HG03108 (cell line): ENCODE data around the gene SLC15A2.
A peak's percentile ranks its signal among the peaks of the same experiment; 100 is the strongest.
"Not testable (repeated sequence)": the region's sequence is repeated elsewhere in the genome, so short reads cannot be mapped to it uniquely, and the experiment has no call there.

Experiments used
- ATAC-seq: cut with Tn5 transposase; IDR thresholded peaks from one replicate; pipeline ENCODE4 v1.9.1; 2021; ENCODE audit warnings: moderate library complexity; ENCODE audit not compliant: unreplicated experiment

SLC15A2 gene

DNA sequence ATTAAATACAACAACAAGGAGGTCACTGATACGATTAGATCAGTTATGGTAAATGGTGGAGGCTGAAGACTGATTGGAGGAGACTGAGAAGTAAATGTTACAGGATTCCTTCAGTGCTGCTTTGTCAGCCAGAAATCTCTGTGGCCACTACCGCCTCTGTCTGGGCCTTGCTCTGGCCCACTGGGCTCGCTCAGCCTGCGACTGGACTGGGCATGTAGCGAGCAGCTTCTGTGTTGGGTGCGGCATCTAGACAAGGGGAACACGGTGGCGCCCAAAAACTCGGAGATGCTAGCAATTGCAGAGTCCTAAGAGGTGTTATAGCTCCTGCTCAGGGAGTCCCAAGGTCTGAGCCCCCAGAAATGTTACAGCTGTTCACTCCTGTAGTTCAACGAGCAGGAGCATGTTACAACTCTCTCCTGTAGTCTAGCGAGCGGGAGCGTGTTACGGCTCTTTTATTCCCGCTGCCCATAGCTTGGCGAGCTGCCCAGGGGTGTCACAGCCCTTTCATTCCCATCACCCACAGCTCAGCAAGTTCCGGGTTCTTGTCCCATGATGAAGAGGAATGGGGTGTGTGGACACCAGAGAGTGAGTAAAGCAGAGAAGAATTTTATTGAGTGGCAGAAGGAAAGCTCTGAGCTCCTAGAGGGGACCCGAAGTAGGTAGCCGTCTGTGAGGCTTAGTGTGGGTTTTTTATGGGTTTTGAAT is 24.7 kb downstream of the SLC15A2 start:
- no peak for ATAC-seq

DNA sequence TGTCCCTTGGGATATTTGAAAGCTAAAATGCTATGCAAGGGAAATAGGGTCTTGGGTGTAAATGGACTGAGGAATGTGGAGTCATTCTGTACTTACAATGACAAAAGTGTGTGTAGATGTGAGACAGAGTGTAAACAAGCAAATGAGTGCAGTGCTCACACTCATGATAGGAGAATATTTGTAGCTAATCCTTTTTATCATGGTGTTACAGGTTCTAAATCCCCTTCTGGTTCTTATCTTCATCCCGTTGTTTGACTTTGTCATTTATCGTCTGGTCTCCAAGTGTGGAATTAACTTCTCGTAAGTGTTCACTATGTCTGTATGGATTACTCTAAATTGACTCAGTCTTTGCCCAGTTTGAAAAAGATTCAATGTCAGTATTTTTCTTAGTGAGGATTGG is 30.5 kb downstream of the SLC15A2 start:
- no peak for ATAC-seq

DNA sequence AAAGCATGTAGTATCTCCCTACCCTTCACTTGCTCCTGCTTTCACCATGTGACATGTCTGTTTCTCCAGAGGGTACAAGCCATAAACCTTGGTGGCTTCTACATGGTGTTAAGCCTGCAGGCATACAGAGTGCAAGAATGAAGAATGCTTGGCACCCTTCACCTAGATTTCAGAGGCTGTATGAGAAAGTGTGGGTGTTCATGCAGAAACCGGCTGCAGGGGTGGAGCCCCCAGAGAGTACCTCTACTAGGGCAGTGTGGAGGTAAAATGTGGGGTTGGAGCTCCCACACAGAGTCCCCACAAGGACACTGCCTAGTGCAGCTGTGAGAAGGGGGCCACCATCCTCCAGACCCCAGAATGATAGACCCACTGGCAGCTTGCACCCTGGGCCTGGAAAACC is 32.2 kb downstream of the SLC15A2 start:
- no peak for ATAC-seq

DNA sequence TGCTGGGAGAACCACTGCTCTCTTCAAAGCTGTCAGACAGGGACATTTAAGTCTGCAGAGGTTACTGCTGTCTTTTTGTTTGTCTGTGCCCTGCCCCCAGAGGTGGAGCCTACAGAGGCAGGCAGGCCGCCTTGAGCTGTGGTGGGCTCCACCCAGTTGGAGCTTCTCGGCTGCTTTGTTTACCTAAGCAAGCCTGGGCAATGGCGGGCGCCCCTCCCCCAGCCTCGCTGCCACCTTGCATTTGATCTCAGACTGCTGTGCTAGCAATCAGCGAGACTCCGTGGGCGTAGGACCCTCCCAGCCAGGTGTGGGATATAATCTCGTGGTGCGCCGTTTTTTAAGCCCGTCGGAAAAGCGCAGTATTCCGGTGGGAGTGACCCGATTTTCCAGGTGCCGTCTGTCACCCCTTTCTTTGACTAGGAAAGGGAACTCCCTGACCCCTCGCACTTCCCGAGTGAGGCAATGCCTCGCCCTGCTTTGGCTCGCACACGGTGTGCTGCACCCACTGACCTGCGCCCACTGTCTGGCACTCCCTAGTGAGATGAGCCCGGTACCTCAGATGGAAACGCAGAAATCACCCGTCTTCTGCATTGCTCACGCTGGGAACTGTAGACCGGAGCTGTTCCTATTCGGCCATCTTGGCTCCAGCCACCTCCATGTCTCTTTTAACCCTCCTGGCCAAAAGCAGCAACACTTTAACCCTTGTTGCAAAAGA is 44.1 kb downstream of the SLC15A2 start:
- not testable (repeated sequence) for ATAC-seq

DNA sequence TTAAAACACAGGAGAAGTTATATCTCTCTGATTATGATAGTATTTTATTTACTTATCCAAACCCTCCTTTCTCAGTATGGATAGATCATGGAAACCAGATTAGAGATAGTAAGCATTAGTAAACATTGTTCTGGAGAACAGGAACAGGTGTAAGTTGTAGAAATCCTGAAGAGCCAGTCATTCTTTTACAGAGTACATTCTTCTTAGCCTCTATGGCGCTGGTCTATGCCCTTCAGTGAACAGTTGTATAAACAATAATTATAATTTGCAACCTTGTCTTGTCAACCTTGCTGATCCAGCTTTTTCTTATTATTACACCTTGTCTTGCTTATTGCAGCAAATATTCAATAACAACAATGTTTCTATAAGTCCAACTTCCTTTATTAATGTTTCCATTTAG is 47.4 kb downstream of the SLC15A2 start:
- no peak for ATAC-seq

DNA sequence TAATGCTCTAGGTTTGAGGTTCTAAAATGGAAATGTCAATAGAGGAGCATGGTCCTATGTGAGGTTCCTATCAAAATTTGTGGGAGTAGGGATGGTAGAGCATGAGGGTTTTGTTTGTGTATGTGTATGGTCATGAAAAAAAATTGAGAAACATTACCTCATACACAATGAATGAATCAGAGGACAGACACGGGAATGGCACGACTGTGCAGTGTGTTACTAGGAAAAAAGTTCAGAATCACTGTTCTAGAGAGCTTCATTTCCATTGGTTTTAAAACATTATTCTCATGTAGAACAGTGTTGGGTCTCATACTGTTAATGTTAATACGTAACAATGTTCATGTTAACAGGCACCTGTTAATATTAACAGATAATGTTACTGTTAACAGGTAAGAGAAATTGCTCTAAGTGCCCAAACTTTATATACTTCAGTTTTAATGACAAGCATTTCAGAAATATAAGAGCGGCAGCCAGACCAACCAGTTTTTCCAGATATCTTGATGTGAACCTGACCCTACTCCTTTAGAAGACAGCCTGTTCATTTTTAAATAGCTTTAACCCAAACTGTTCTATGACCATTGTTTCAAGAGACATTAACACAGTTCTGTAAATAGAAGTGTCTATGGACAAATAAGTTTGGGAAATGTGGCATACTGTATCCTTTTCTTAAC is 48.0 kb downstream of the SLC15A2 start:
- ATAC-seq, result no peak

DNA sequence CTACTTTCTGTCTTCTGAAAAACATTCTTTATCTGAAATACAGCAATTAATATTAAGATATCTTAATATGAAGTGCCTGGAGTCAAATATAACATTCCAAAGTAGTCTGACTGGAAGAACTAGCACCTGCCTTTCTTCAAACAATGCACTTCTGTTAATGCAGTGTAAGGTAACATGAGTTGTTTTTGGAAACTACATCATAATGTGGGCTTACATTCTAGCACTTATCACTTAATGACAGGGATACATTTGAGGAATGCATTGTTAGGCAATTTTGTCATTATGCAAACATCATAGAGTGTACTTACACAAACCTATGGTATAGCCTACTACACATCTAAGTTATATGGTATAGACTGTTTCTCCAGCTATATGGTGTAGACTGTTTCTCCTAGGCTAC is 49.2 kb downstream of the SLC15A2 start:
- ATAC-seq, result no peak

DNA sequence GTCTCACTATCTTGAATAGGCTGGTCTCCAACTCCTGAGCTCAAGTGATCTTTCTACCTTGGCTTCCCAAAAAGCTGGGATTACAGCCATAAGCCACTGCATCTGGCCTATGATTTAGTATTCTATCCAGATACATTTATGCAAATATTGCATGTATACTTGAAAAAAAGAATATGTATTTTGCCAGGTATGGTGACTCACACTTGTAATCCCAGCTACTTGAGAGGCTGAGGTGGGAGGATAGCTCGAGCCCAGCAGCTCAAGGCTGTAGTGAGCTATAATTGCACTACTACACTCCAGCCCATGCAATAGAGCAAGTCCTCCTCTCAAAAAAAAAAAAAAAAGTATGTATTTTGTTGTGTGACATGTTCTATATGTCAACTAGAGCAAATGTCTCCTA is 54.4 kb downstream of the SLC15A2 start:
- ATAC-seq, result no peak

DNA sequence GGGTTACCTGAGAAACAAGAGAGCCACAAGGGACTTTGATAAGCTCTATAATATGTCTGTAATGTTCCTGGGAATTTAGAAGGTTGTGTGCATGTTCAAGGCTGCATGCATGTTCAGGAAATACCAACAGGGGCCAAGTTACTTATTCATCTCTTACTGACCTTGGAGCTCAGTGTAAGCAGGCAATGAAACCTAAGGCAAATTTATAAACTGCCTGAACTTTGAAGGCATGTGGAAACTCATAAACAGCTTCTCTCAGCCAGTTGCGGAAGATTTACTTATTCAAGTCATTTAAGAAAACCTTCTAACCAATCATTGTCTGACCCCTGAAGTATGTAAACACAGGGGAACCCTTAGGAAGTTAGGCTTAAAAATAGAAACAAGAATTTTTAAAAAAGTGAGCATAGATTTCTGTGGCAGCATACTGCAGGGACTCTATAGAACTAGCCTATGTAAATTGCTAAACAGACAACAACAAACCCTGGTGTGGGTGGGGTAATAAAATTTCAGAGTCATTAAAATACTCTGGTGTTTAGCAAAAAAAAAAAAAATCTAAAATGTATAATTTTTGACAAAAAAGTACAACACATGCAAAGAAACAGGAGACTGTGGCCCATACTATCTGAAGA is 57.2 kb downstream of the SLC15A2 start:
- ATAC-seq, result no peak

DNA sequence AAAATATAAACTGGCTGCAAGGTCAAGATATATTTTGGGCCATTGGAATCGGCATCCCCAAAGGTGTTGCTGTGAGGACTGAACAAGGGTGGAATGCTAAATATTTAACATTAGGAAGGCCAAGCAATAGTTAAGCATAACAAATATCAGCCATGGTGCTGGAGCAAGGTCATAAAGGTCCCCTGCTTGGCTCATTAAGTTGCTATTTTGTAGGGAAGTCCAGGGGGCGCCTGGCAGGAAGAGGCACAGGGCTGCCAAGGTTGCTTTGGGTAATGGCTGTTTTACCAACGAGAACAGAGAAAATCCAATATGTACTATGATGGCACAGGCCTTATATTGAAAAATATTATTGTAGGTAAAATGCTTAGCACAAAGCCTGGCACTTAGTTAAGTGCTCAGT is 62.2 kb downstream of the SLC15A2 start:
- no peak for ATAC-seq

DNA sequence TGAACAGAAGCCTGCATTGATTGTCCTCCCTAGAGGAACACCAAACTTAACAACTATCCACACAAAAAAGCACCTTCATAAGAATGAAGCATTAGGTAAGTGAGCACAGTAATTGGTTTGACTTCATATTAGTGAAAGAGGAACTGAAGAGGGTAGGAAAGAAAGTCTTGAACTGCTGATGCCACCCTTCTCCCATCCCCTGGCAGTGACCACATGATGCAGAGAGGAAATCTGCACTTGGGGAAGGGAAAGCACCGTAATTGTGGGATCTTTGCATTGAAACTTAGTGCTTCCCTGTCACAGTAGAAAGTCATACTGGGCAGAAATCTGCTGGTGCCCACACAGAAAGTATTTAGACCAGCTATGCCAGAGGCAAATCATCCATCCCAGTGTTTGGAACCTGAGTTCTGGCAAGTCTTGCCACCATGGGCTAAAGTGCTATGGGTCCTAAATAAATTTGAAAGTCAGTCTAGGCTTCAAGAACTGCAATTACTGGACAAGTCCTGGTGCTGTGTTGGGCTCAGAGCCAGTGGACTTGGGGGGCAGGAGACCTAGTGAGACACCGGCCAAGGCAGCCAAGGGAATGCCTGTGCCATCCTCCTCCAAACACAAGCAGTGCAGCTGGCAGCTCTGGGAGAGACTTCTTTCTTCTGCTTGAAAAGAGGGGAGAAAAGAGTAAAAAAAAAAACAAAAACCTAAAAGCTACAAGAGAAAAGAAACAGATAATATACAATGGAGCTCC is 63.6 kb downstream of the SLC15A2 start:
- ATAC-seq, result peak; percentile 86

DNA sequence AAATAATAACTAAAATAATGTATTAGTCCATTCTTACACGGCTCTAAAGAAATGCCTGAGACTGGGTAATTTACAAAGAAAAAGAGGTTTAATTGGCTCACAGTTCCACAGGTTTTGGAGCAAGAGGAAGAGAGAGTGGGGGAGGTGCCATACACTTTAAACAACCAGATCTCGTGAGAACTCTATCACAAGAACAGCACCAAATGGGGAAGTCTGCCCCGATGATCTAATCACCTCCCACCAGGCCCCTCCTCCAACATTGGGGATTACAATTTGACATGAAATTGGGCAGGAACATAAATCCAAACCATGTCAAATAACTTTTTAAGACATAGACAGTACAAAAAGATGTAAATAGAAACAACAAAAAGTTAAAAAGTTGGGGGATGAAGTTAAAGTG is 64.6 kb downstream of the SLC15A2 start:
- no peak for ATAC-seq

DNA sequence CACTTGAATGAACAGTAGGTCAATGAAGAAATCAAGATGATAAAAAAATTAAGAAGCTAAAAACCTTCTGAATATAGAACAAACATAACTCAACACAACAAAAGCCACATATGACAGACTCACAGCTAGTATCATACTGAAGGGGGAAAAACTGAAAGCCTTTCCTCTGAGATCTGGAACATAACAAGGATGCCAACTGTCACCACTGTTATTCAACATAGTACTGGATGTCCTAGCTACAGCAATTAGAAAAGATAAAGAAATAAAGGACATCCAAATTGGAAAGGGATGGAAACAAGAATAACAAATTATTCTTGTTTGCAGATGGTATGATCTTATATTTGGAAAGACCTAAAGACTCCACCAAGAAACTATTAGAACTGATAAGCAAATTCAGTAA is 67.1 kb downstream of the SLC15A2 start:
- no peak for ATAC-seq

DNA sequence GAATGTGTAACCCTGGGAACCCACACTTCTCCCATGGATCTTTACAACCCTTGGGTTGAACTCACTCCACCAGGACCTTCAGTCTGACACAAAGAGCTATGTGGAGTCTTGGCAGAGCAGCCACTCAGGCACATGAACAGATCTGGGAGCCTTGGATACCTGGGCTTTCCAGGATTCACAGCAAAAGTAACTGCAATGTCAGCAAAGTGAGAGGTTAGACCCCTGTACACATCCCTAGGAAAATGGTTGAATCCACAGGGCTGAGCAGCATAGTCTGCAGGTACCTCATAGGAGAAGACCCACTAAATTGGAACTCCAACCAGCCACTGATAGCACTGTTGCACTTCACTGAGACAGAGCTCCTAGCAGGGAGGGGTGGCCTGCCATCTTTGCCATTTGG is 68.2 kb downstream of the SLC15A2 start:
- no peak for ATAC-seq

DNA sequence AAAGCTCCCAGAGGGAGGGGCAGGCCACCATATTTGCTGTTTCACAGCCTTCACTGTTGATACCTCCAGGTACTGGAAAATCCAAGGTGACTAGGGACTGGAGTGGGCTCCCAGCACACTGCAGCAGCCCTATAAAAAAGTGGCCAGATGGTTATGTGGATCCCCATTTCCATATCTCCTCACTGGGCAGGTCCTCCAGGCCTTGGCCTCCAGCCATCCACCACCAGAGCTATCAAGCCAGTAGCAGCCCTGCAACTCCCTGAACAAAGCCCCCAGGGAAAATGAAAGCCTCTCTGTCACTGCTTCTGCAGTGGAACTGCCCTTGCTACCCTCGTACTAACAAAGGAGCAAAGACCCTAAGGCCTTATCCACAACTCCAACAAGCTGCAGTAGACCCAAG is 69.4 kb downstream of the SLC15A2 start:
- no peak for ATAC-seq

DNA sequence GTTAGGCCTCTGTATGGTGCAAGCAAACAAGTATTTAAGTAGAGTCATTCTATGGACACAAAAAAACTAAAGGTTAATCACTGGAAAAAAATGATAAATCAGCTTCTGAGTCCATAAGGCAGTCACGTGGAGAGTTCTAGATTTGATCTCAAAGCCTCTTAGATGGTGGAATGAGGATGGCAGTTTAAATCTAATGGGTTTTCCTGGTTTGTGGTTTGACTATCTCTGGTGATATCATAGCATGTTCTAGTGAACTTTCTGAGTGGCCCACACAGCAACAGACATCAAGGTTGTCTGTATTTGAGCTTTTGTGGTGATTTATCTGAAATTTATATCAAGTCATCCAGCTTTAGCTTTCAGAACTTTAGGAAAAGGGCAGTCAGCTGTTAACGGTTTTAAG is 75.4 kb downstream of the SLC15A2 start:
- no peak for ATAC-seq

DNA sequence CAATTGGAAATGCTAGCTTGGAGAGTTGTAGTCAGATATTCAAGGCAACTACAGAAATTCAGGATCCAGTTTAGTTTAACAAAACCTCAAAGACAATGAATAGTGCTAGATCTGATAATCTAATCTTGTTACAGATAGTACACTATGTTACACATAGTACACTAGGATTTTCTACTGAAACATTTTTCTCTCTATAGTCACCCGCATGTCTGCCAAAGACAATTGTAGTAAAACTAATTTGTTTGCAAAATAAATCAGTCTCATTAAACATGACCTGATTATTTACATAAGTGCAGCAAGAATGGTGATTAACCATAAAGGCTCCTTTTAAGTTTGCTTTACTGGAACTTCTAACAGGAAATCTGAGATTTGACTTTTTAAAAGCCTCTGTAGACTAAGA is 75.8 kb downstream of the SLC15A2 start:
- no peak for ATAC-seq

DNA sequence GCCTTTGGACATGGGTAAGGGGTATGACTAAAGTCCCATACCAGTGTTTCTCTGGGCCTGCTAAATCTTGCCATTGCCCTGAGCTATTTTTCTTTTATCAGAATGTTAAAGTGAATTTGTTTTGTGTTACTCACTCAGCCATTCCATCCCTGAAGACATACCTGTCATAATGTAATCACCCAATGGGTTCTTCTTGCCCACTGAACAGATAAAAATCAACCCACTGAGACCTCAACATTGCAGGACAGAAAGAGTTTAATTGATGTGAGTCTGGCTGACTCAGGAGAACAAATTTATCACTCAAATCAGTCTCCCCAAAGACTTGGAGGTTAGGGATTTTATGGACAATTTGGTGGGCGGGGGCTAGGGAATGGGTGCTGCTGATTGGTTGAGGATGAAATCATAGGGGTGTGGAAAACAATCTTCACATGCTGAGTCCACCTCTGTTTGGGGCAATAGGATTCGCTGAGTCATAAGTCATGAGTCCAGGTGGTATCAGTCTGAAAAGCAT is 80.5 kb downstream of the SLC15A2 start:
- no peak for ATAC-seq

DNA sequence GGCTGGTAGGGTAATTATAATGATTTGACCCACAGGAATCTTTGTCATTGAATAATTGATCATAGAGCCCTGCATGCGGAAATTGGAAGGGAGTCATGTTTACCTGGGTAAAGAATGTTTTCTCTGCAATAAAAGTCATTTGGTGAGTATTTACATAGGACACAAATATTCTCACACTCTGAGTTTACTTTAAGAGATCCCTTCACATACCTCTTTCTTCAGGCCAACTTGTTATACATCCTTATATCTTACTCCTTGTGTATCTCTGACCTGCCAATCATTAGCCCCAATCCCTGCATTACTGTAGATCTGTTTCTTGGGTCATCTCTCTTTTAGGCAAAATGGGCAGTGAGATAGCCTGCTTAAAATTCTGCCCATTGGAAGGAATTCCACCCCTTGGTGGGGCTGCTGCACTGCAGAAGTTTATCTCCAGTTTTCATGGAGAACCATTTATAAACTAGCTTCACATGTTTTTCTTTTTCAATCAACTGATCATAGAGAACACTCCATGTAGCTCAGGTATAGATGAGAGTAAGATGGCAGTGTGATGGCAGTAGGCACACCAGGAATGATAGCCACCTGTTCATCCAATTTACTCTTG is 81.6 kb downstream of the SLC15A2 start:
- ATAC-seq, result no peak

DNA sequence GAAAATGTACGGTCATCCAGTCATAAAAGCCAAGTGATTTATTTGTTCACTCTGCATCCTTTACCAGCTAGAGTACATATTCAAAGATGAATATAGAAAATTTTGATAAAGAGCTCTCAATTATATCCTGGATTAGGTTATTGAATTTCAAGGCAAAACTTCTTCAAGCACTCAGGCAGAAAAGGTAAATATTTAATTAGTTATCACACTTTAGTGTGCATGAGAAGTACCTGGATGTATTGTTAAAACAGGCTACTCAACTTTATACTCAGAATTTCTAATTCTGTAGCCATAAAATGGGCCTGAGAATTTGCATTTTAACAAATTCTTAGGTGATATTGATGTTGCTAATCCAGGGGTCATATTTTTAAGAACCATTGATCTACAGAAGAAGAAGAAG is 82.5 kb downstream of the SLC15A2 start:
- no peak for ATAC-seq
